GM19324 (cell line): Measurements from ENCODE around the gene PAXIP1.

Experiments used
- ATAC-seq: cut with Tn5 transposase; IDR thresholded peaks from one replicate; pipeline ENCODE4 v1.9.1; 2021; ENCODE audit warnings: mild to moderate bottlenecking, moderate library complexity; ENCODE audit not compliant: unreplicated experiment, low FRiP score

The PAXIP1 gene

DNA sequence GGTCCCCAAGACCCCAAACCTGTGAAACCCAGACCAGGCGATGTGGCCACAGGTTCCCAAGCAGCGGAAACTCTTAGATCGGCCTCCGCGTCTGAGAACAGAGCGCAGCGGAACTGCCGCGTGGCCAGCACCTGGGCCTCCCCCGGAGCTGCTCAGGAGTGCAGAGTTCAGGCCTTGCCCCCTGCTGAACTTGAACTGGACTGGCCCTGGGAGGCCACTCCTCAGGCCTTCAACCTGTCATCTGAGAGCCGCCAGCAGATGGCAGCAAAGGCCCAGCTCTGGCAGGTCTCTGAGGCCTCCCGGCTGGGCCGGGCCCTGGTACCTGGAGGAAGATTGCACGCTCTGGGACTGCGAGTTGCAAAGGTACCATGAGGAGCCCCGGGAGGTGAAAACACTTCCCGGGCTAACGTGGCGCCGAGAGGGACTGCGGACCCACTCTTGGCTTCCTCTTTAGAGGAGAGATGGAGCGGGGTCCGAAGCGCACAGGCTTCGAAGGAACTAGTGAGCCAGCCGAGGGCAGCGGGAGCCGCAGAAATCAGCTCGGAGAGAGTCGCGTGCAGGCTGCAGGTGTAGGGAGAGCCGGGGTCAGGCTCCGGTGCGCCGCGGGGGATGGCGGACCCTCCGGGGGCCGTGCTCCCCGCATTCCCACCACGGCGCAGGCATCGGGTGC, 89.2 kb downstream of the PAXIP1 start:
- peak; percentile 93 for ATAC-seq

GRCh38 chr7:154912871-154913637, 89.9 kb downstream of the PAXIP1 start:
- ATAC-seq, result no peak

GRCh38 chr7:154911862-154912455, 91.0 kb downstream of the PAXIP1 start:
- no peak for ATAC-seq

- no peak for ATAC-seq
These were observed 91.5 kb downstream of the PAXIP1 start for GRCh38 chr7:154911411-154911810.

- no peak for ATAC-seq
These were observed 91.9 kb downstream of the PAXIP1 start for GRCh38 chr7:154910977-154911376.

DNA sequence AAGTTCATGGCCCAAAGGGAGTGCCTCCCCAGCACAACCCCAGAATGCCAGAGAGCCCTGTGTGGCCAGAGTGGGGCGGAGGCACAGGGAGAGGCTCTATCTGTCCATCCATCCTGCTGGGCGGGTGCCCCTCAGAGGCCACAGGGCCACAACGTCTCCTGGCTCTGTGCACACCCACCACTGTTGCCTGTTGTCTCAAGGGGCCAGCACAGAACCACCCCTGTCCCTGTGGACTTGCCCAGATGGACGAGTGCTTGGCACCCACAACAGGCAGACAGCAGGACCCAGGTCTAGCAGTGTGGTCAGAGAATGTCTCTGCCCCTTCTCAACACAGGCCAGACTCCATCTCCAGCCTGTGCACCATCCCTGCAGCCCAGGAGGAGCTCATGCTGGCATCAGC, 92.8 kb downstream of the PAXIP1 start:
- ATAC-seq, result no peak

DNA sequence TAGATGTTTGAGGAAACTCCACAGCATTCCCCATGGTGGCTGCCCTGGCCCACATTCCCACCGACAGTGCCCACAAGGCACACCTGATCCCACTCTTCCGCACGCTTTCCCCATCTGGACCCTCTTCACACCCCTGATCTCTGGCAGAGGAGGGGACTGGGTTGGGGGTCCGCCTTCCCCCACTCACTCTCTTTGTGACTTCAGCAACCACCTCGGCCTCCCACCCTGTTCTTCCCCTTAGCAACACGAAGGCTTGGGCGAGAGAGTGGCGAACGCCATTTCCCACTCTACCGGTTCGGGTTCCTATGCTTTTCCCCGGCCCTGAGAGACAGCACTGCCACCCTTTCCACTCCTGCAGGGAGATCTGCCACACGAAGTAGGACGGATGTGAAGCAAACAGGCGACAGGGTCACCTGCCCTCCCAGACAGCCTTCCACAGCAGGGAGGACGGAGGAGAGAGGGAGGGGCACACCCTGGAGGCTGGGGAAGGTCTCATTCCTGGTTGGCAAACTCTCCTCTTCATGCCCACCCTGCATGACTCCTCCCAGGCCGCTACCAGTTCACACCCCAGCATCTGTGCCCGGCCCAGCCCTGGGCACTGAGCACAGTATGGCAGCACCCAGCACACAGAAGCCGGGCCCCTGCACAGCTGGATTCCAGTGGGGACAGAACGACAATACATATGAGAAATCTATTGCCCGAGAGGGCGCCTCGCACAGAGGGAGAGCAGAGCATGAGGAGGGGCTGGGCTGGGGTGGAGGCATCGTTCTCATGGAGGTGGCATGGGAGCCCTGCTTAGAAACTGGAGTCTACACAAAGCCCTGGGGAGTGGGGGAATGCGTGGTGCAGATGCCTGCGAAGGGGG, 93.5 kb downstream of the PAXIP1 start:
- no peak for ATAC-seq

DNA sequence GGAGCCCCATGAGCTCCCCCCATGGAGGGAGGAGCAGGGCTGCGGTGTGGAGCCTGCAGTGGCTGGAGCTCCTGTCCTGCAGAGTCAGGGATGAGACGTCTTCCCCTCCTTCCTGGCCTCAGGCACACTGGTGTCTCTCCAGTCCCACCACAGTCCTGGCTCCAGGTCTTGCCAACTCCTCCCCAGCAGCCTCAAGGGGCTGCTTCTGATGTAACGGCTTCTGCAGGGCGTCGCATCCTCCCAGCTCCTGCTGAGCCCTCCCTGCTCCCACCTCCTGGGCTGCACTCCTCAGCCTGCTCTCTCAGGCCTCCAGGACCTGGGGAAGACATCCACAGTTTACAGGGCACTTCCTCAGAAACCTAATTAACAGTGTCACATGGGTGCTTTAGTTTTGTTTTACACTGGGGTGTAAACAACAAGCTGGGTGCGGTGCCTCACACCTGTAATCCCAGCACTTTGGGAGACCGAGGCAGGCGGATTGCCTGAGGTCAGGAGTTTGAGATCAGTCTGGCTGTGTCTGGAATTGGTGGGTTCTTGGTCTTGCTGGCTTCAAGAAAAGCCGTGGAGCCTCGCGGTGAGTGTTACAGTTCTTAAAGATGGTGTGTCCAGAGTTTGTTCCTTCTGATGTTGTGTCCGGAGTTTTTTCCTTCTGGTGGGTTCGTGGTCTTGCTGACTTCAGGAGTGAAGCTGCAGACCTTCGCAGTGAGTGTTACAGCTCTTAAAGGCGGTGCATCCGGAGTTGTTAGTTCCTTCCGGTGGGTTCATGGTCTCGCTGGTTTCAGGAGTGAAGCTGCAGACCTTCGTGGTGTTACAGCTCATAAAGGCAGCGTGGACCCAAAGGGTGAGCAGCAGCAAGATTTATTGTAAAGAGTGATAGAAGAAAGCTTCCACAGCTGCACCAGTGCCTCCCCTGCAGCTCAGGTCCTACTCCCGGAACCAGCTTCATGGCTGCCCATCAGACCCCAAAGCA, 95.0 kb downstream of the PAXIP1 start:
- no peak for ATAC-seq

GRCh38 chr7:154906736-154907355, 96.1 kb downstream of the PAXIP1 start:
- ATAC-seq, result no peak

DNA sequence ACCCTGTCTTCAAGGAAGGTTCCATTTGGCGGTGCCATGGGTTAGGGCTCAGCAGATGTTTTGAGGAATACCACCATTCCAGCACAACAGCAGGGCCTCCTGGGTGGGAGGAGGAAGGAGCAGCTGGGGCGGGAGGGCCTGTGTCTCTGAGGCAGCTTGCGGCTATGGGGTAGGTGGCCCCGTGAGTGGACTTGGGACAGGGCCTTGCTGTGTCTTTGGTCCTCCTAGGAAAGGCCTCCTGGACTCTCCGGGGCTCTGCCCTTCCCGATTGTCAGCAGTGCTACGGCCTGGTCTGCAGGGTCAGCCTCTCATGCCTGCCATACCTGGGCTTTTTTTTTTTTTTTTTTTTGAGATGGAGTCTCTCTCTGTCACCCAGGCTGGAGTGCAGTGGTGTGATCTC, 96.7 kb downstream of the PAXIP1 start:
- no peak for ATAC-seq

GRCh38 chr7:154905615-154906014, 97.3 kb downstream of the PAXIP1 start:
- ATAC-seq, result no peak

DNA sequence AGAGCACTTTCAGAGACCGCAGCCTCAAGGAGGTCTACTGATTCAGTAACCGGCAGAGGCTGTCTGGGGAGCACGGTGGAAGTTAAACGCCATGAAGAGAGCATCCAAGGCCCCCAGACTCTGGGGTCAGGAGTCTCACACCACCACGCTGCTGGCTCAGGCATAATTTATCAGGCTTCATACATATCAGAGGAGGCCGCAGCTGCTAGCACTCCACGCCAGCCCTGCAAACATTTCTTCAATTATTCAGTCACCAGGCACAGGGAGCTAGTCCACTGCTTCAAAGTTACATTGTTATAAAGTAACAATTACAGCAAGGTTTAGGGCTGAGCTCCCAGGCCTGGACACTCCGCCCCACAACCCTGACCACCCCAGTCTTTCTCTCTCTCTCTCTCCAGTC, 97.8 kb downstream of the PAXIP1 start:
- ATAC-seq, result no peak

GRCh38 chr7:154903083-154903731, 99.7 kb downstream of the PAXIP1 start:
- ATAC-seq, result no peak

DNA sequence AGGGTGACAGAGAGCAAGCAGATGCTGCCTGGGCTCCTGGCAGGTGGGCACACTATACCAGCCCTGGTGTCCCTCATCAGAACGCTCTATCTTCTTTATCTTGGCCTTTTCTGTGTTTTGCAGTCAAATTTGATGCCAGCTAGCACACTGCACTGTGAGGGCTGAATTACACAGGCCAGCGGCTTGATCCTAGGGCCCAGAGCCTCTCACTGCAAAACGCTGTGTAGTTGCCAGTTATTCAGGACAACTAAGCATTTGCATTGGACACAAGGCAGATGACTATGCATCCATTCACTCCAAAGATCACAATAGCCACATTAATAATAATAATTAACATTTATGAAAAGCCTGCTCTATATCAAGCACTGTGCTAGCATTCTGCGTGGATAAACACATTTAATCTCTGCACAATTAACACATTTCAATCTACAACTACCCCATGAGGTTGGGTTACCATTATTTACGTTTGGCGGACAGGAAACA, 100.3 kb downstream of the PAXIP1 start:
- ATAC-seq, result no peak

DNA sequence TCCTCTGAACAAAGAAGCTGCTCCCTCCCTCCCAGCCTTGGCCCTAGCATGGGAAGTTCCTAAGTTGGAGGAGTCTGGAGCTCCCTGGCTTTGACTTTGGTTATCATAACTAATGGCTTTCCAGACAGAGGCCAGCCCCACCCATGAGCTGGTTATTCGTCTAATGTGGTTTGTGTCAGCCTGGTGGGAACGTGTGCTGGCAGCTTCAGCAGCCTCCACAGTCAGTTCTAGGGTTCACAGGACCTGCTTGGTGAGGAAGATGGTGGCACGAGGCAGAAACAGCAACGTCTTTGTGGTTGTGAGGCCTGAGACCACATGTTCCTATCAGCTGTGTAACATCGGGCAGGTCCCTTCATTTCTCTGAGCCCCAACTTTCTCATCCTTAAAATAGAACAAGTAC, 103.1 kb downstream of the PAXIP1 start:
- no peak for ATAC-seq

DNA sequence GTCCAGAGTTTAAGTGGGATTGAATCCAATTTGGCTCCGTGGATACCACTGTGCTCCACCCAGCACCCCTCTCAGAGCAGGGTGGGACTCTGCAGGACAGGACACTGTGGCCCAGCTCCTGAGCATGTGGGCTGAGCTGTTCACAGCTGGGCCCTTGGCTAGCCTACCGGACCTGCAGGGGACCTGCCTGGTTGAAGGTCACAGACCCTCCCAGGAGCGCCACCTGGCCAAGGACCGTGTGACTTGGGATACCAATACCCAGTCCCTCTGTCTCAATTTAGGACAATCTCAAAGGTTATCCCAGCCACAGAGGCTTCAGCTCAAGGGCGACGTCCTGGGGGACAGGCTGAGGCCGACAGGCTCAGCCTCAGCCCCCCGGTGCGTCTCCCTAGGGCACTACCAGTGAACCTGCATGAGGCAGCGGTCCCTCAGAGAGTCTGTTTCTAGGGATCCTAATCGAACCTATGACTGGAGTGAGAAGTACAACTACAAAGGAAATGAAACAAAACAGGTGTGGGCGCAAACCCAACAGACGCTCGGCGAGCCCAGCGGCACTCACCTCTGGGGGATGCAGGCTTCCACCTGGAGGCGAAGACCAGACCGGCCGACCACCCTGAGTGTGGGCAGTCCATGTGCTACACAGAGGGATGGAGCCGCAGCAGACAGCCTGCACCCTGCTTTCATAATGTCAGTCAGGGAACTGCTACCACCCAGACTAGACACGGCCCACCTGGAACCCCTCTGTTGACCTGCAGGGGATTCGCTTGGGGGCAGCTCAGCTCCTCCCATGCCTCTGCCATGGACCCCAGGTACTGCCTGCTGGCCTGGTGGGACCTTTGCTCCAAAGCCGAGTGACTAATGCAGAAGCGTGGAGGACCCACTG, 103.7 kb downstream of the PAXIP1 start:
- no peak for ATAC-seq

- ATAC-seq, result no peak
These were observed 106.8 kb downstream of the PAXIP1 start for GRCh38 chr7:154896076-154896475.
